ENCODE data around the gene MDC1. TPM values are rescaled to one million over a fixed set of nuclear protein-coding genes. Genes with fewer than 3 reads are reported as not detected.
"Not testable (repeated sequence)": the region's sequence is repeated elsewhere in the genome, so short reads cannot be mapped to it uniquely, and the experiment has no call there.

Gene MDC1
- total RNA-seq, 1 donor from 2014 or later: 58.5 TPM

DNA sequence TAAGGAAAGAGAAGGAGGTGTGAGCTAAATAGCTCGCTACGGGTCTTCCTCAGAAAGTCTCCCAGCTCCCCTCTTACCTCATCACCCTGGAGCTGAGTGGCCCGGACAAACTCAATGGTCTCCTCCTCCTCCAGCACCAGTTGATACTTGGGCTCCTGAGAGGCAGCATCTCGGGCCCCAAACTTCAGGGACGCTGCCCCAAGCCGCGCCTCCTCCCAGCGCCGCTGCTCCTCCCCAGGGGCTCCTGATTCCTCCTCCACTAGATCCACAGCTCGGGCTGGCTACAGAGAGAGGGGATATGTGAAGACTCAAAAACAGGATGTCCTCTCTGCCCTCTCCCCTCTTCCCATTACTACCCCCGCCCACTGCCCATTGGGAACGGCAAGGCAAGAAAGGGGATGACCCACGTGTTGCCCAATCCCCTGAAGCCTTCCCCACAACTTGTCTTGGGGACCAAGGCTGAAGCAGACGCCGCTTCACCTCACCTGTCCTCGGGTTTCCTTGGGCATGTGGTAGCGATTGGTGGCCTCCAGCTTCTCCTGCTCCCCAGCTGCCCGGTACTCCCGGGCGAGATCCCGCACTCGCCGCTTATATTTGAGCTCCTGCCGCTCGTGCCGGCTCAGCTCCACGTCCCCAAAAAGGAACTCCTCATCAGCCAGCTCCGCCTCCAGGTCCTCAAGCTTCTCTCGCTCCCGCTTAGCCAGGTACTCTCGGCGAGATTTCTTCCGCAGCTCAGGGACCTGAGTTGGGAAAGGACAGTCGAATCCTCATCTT, 51.9 kb downstream of the MDC1 start:
- DNase-seq (ENCODE audit: low spot score, unreplicated experiment): no peak
- H3K9me3 Mint-ChIP-seq (ENCODE audit: low read depth): no peaks in the 10 kb centered on the region
- no peak overlapping the region for H3K4me3 Mint-ChIP-seq (ENCODE audit: low read depth)
- peaks cover 12% of the 10 kb centered on the region for H3K36me3 Mint-ChIP-seq (ENCODE audit: insufficient read depth)
- H3K27ac Mint-ChIP-seq: no peak overlapping the region
- no peak for TF ChIP-seq CTCF (IDR thresholded peaks at IDR 0.05; ENCODE audit: unreplicated experiment)
- no peaks in the 10 kb centered on the region for H3K4me1 Mint-ChIP-seq (ENCODE audit: low read depth)
- no peaks in the 10 kb centered on the region for H3K27me3 Mint-ChIP-seq

DNA sequence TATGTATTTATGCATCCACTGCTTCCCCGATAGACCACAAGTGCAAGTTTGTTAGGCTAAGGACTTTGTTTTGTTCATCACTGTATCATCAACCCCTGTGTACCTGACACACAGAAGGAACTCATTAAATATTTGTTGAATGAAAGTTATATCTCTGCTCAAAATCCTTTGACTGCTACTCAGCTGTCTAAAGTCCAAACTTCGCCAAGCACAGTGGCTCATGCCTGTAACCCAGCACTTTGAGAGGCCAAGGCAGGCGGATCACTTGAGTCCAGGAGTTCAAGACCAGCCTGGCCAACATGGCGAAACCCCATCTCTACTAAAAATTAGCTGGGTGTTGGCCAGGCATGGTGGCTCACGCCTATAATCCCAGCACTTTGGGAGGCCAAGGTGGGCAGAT, 59.2 kb downstream of the MDC1 start:
- not testable (repeated sequence) for H3K4me3 Mint-ChIP-seq (ENCODE audit: low read depth); H3K27ac Mint-ChIP-seq; H3K9me3 Mint-ChIP-seq (ENCODE audit: low read depth)

DNA sequence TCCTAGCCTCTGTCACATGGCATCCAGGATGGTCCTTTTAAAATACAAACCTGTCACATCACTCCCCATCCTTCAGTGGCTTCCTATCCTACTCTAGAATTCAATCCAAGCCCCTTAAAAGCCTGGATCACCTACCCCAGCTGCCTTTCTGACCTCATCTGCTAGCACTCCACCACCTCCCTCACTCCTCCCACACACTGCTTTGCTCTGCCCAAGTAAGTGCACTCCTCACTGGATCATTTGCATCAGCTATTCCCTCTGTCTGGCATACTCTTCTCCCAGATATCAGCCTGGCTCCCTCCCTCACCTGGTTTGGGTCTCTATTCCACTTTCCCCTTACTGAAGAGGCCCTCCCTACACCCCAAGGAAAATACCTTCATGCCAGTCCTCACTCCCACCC, 59.6 kb downstream of the MDC1 start:
- Mint-ChIP-seq H3K36me3 (ENCODE audit: insufficient read depth) (peaks cover 24% of the 10 kb centered on the region), H3K27me3 (no peaks in the 10 kb centered on the region), H3K4me1 (ENCODE audit: low read depth) (no peaks in the 10 kb centered on the region), H3K27ac (no peak overlapping the region), H3K4me3 (ENCODE audit: low read depth) (no peak overlapping the region), H3K9me3 (ENCODE audit: low read depth) (no peaks in the 10 kb centered on the region)
- TF ChIP-seq CTCF (IDR thresholded peaks at IDR 0.05; ENCODE audit: unreplicated experiment): no peak
- DNase-seq (ENCODE audit: low spot score, unreplicated experiment): no peak

More for the DNA sequence above, 59.2 kb downstream of the MDC1 start:
- H3K27me3 Mint-ChIP-seq; DNase-seq (ENCODE audit: low spot score, unreplicated experiment); H3K4me1 Mint-ChIP-seq (ENCODE audit: low read depth): not testable (repeated sequence)
- H3K36me3 Mint-ChIP-seq (ENCODE audit: insufficient read depth): peaks cover 26% of the 10 kb centered on the region

DNA sequence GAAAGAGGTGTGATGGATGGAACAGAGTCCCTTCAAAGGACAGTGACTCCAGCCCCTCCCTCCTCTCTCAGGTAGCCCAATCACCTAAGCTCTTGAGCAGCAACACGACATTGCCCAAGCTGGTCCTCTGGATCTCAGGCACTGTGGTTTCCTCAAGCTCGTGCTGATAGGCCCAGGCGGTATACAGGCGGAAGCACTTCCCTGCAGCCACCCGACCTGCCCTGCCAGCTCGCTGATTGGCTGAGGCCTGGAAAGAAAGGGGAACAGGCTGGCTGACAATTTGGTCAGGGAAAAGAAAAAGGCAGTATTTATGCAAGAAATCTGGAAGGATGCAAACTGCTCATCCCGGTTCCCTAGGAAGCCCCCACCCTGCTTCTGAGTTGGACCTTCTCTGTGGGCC, 60.6 kb downstream of the MDC1 start:
- TF ChIP-seq CTCF (IDR thresholded peaks at IDR 0.05; ENCODE audit: unreplicated experiment): no peak
- Mint-ChIP-seq H3K4me1 (ENCODE audit: low read depth) (no peaks in the 10 kb centered on the region), H3K36me3 (ENCODE audit: insufficient read depth) (peaks cover 22% of the 10 kb centered on the region), H3K27me3 (no peaks in the 10 kb centered on the region), H3K4me3 (ENCODE audit: low read depth) (no peak overlapping the region), H3K9me3 (ENCODE audit: low read depth) (no peaks in the 10 kb centered on the region), H3K27ac (no peak overlapping the region)
- no peak for DNase-seq (ENCODE audit: low spot score, unreplicated experiment)

GRCh38 chr6:30655743-30656094, 61.4 kb downstream of the MDC1 start:
- DNase-seq (ENCODE audit: low spot score, unreplicated experiment): no peak
- Mint-ChIP-seq H3K9me3 (ENCODE audit: low read depth) (no peaks in the 10 kb centered on the region), H3K27me3 (no peaks in the 10 kb centered on the region), H3K36me3 (ENCODE audit: insufficient read depth) (peaks cover 24% of the 10 kb centered on the region), H3K27ac (no peak overlapping the region), H3K4me1 (ENCODE audit: low read depth) (no peaks in the 10 kb centered on the region), H3K4me3 (ENCODE audit: low read depth) (no peak overlapping the region)
- no peak for TF ChIP-seq CTCF (IDR thresholded peaks at IDR 0.05; ENCODE audit: unreplicated experiment)

Data from progenitor cell of endocrine pancreas (in vitro differentiated cells).